PC-9 (cell line): ENCODE measurements around the gene C4B.

Source experiments
- CTCF ChIP-seq: fragments of 200-600 bp; sonication (generic); conservative IDR thresholded peaks from 2 replicates; pipeline ENCODE4 v1.6.1; 2017; ENCODE audit warnings: mixed run types, antibody characterized with exemption, mild to moderate bottlenecking, moderate library complexity
- EZH2 ChIP-seq: fragments of 200-600 bp; sonication (generic); IDR thresholded peaks from 2 replicates; pipeline ENCODE4 v1.8.0; 2017; ENCODE audit warnings: antibody characterized with exemption, low read depth

- TF ChIP-seq CTCF = no peak
- no peak for TF ChIP-seq EZH2
Measured at GRCh38 chr6:31969712-31970603, 44.6 kb upstream of the C4B start.
